ENCODE measurements around the gene PDE4D.

PDE4D gene

DNA sequence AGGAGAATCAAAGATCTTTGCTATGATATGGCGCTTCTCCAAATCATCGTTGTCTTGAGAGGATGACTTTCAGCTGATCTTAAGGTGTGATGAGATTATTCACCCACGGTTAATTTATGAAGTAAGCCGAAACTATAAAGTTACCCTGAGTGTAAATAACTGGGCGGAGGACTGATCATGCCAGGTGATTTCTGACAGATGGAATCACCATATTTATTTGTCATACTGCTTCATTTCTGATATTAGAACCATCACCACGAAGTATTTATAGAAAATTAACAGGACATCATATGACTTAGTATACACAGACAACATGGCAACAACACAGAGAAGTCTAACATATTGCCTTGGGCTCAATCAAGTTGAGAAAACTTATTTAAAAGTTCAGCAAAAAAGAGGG lies 708.8 kb downstream of the PDE4D start:
- Histone ChIP-seq H3K4me1 (ENCODE audit: control insufficient read depth, insufficient read depth, low read length) (peaks cover 8% of the 10 kb centered on the region), H3K36me3 (ENCODE audit: control insufficient read depth, insufficient read depth, low read length) (no peaks in the 10 kb centered on the region), H3K27ac (ENCODE audit: insufficient read depth, low read depth, low read length, poor library complexity, severe bottlenecking) (no peak overlapping the region), H3K27me3 (ENCODE audit: control insufficient read depth, insufficient read depth, low read length, poor library complexity, severe bottlenecking) (no peaks in the 10 kb centered on the region), H3K9me3 (ENCODE audit: control insufficient read depth, low read length) (no peaks in the 10 kb centered on the region), H3K4me3 (ENCODE audit: insufficient read depth, low read depth, low read length) (no peak overlapping the region)
- 88 to 90% methylated on average over 6 of the region's 6 CpGs for WGBS, 2 experiments

- H3K4me1 ChIP-seq (ENCODE audit: control insufficient read depth, insufficient read depth, low read length): no peaks in the 10 kb centered on the region
- WGBS, 2 experiments: 75 to 76% methylated on average over 3 of the region's 3 CpGs
- H3K36me3 ChIP-seq (ENCODE audit: control insufficient read depth, insufficient read depth, low read length): no peaks in the 10 kb centered on the region
- no peaks in the 10 kb centered on the region for H3K27me3 ChIP-seq (ENCODE audit: control insufficient read depth, insufficient read depth, low read length, poor library complexity, severe bottlenecking)
- H3K27ac ChIP-seq (ENCODE audit: insufficient read depth, low read depth, low read length, poor library complexity, severe bottlenecking): no peak overlapping the region
- no peaks in the 10 kb centered on the region for H3K9me3 ChIP-seq (ENCODE audit: control insufficient read depth, low read length)
- no peak overlapping the region for H3K4me3 ChIP-seq (ENCODE audit: insufficient read depth, low read depth, low read length)
Observed at GRCh38 chr5:59182760-59183159, 710.8 kb downstream of the PDE4D start.

- Histone ChIP-seq H3K36me3 (ENCODE audit: control insufficient read depth, insufficient read depth, low read length) (no peaks in the 10 kb centered on the region), H3K27me3 (ENCODE audit: control insufficient read depth, insufficient read depth, low read length, poor library complexity, severe bottlenecking) (no peaks in the 10 kb centered on the region), H3K27ac (ENCODE audit: insufficient read depth, low read depth, low read length, poor library complexity, severe bottlenecking) (no peak overlapping the region), H3K9me3 (ENCODE audit: control insufficient read depth, low read length) (no peaks in the 10 kb centered on the region), H3K4me3 (ENCODE audit: insufficient read depth, low read depth, low read length) (no peak overlapping the region), H3K4me1 (ENCODE audit: control insufficient read depth, insufficient read depth, low read length) (no peaks in the 10 kb centered on the region)
- WGBS, 2 experiments: 97% methylated on average over 2 of the region's 2 CpGs
Observed at GRCh38 chr5:59180515-59180914, 713.0 kb downstream of the PDE4D start.

DNA sequence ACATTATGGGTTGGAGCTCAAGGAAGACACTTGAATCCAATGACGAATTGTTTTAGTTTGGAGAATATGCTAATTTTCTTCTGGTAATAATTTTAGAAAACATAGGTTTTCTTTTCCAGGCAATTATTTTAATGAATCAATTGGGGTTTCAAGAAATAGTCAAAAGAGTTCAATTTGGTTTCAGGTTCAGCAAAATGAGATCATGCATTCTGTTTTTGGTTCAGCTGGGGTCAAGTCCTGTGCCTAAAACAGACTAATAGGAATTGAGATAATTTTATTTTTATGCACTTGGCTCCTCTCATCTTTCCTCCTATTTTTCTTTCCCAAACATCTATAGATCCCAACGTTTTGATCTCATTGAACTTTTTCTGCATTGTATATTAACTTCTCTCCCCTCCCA lies 713.8 kb downstream of the PDE4D start:
- H3K36me3 ChIP-seq (ENCODE audit: control insufficient read depth, insufficient read depth, low read length): no peaks in the 10 kb centered on the region
- WGBS, 2 experiments: 80 to 87% methylated on average over 2 of the region's 2 CpGs

DNA sequence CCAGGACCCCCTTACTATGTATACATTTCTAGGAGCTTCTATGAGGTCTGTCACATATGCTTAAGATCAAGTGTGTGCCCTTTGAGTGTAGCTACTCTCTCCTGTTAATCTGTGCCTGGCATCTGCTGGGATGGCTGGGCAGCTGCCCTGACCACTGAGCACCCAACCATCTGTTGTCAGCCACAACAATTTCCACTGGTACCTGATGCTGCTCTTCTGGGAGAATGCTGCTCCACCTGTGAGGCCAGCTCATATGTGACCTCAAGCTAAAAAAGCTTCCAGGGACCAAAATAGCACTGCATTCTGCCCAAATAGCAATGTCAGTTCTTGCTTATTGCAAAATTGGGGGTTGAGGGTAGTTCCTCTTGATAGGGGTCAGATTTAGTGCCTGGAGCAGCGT lies 715.0 kb downstream of the PDE4D start:
- Histone ChIP-seq H3K36me3 (ENCODE audit: control insufficient read depth, insufficient read depth, low read length) (no peaks in the 10 kb centered on the region), H3K27ac (ENCODE audit: insufficient read depth, low read depth, low read length, poor library complexity, severe bottlenecking) (no peak overlapping the region), H3K4me3 (ENCODE audit: insufficient read depth, low read depth, low read length) (no peak overlapping the region), H3K9me3 (ENCODE audit: control insufficient read depth, low read length) (no peaks in the 10 kb centered on the region), H3K27me3 (ENCODE audit: control insufficient read depth, insufficient read depth, low read length, poor library complexity, severe bottlenecking) (no peaks in the 10 kb centered on the region), H3K4me1 (ENCODE audit: control insufficient read depth, insufficient read depth, low read length) (no peaks in the 10 kb centered on the region)
- 89 to 100% methylated on average over 1 of the region's 1 CpG for WGBS, 2 experiments

More for the DNA sequence above, 713.8 kb downstream of the PDE4D start:
- H3K4me3 ChIP-seq (ENCODE audit: insufficient read depth, low read depth, low read length): no peak overlapping the region
- H3K9me3 ChIP-seq (ENCODE audit: control insufficient read depth, low read length): no peaks in the 10 kb centered on the region
- H3K27me3 ChIP-seq (ENCODE audit: control insufficient read depth, insufficient read depth, low read length, poor library complexity, severe bottlenecking): no peaks in the 10 kb centered on the region
- no peak overlapping the region for H3K27ac ChIP-seq (ENCODE audit: insufficient read depth, low read depth, low read length, poor library complexity, severe bottlenecking)
- H3K4me1 ChIP-seq (ENCODE audit: control insufficient read depth, insufficient read depth, low read length): no peaks in the 10 kb centered on the region

DNA sequence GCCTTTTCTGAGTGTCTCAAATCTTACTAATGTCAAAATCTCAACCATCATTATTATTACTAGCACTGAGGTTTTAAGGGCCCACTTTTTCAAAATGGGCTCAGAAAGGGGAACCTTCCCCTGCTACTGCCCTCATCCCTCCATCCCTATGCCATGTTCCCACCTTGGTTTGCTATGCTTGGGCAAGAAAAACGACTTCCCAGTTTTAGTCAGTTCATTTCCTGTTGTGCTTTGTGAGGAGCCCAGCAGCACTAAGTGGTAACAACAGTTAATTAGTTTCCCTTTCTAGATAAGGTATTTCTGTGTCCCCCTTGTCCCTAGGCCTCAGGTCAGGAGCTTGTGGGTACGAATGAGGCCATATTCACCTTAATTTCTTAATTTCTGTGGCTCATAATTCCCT lies 715.5 kb downstream of the PDE4D start:
- WGBS, 2 experiments: 89 to 90% methylated on average over 2 of the region's 2 CpGs
- no peaks in the 10 kb centered on the region for H3K27me3 ChIP-seq (ENCODE audit: control insufficient read depth, insufficient read depth, low read length, poor library complexity, severe bottlenecking)
- H3K4me3 ChIP-seq (ENCODE audit: insufficient read depth, low read depth, low read length): no peak overlapping the region
- H3K4me1 ChIP-seq (ENCODE audit: control insufficient read depth, insufficient read depth, low read length): no peaks in the 10 kb centered on the region
- H3K27ac ChIP-seq (ENCODE audit: insufficient read depth, low read depth, low read length, poor library complexity, severe bottlenecking): no peak overlapping the region
- no peaks in the 10 kb centered on the region for H3K36me3 ChIP-seq (ENCODE audit: control insufficient read depth, insufficient read depth, low read length)
- H3K9me3 ChIP-seq (ENCODE audit: control insufficient read depth, low read length): no peaks in the 10 kb centered on the region

GRCh38 chr5:59177644-59178043 lies 715.9 kb downstream of the PDE4D start:
- 91 to 96% methylated on average over 3 of the region's 3 CpGs for WGBS, 2 experiments
- H3K9me3 ChIP-seq (ENCODE audit: control insufficient read depth, low read length): no peaks in the 10 kb centered on the region
- no peak overlapping the region for H3K27ac ChIP-seq (ENCODE audit: insufficient read depth, low read depth, low read length, poor library complexity, severe bottlenecking)
- H3K27me3 ChIP-seq (ENCODE audit: control insufficient read depth, insufficient read depth, low read length, poor library complexity, severe bottlenecking): no peaks in the 10 kb centered on the region
- no peaks in the 10 kb centered on the region for H3K4me1 ChIP-seq (ENCODE audit: control insufficient read depth, insufficient read depth, low read length)
- H3K4me3 ChIP-seq (ENCODE audit: insufficient read depth, low read depth, low read length): no peak overlapping the region
- H3K36me3 ChIP-seq (ENCODE audit: control insufficient read depth, insufficient read depth, low read length): no peaks in the 10 kb centered on the region

GRCh38 chr5:59174248-59174844 lies 719.2 kb downstream of the PDE4D start:
- H3K27me3 ChIP-seq (ENCODE audit: control insufficient read depth, insufficient read depth, low read length, poor library complexity, severe bottlenecking): no peaks in the 10 kb centered on the region
- no peaks in the 10 kb centered on the region for H3K4me1 ChIP-seq (ENCODE audit: control insufficient read depth, insufficient read depth, low read length)
- 33 to 55% methylated on average over 3 to 4 of the region's 5 CpGs for WGBS, 2 experiments

GRCh38 chr5:59173578-59173977 lies 719.9 kb downstream of the PDE4D start:
- Histone ChIP-seq H3K27me3 (ENCODE audit: control insufficient read depth, insufficient read depth, low read length, poor library complexity, severe bottlenecking) (no peaks in the 10 kb centered on the region), H3K4me3 (ENCODE audit: insufficient read depth, low read depth, low read length) (no peak overlapping the region), H3K4me1 (ENCODE audit: control insufficient read depth, insufficient read depth, low read length) (no peaks in the 10 kb centered on the region), H3K9me3 (ENCODE audit: control insufficient read depth, low read length) (no peaks in the 10 kb centered on the region), H3K36me3 (ENCODE audit: control insufficient read depth, insufficient read depth, low read length) (no peaks in the 10 kb centered on the region), H3K27ac (ENCODE audit: insufficient read depth, low read depth, low read length, poor library complexity, severe bottlenecking) (no peak overlapping the region)
- WGBS, 2 experiments: 100% methylated on average over 1 of the region's 1 CpG; no CpG with 5 or more reads in 1 of the 2 experiments

More at GRCh38 chr5:59174248-59174844, 719.2 kb downstream of the PDE4D start:
- Histone ChIP-seq H3K9me3 (ENCODE audit: control insufficient read depth, low read length) (no peaks in the 10 kb centered on the region), H3K4me3 (ENCODE audit: insufficient read depth, low read depth, low read length) (no peak overlapping the region), H3K36me3 (ENCODE audit: control insufficient read depth, insufficient read depth, low read length) (no peaks in the 10 kb centered on the region), H3K27ac (ENCODE audit: insufficient read depth, low read depth, low read length, poor library complexity, severe bottlenecking) (no peak overlapping the region)

GRCh38 chr5:59171131-59171530 lies 722.4 kb downstream of the PDE4D start:
- Histone ChIP-seq H3K4me3 (ENCODE audit: insufficient read depth, low read depth, low read length) (no peak overlapping the region), H3K27ac (ENCODE audit: insufficient read depth, low read depth, low read length, poor library complexity, severe bottlenecking) (no peak overlapping the region), H3K27me3 (ENCODE audit: control insufficient read depth, insufficient read depth, low read length, poor library complexity, severe bottlenecking) (no peaks in the 10 kb centered on the region), H3K4me1 (ENCODE audit: control insufficient read depth, insufficient read depth, low read length) (no peaks in the 10 kb centered on the region), H3K36me3 (ENCODE audit: control insufficient read depth, insufficient read depth, low read length) (no peaks in the 10 kb centered on the region), H3K9me3 (ENCODE audit: control insufficient read depth, low read length) (no peaks in the 10 kb centered on the region)
- 92 to 99% methylated on average over 2 of the region's 2 CpGs for WGBS, 2 experiments

DNA sequence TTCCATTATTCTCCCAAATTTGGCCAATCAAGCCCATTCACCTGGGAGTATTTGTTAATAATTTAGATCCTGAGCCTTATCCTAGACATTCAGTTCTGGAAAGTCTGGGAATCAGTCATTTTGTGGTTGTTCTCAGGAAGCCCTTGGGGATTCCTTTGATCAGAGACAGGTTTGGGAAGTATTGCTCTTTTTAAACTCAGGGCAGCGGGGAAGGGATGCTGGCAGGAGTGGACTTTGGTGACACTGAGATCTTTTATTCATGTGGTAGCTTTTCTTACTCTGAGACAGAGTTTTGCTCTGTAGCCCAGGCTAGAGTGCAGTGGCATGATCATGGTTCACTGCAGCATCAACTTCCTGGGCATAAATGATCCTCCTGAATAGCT lies 723.8 kb downstream of the PDE4D start:
- no peak overlapping the region for H3K27ac ChIP-seq (ENCODE audit: insufficient read depth, low read depth, low read length, poor library complexity, severe bottlenecking)
- no peaks in the 10 kb centered on the region for H3K9me3 ChIP-seq (ENCODE audit: control insufficient read depth, low read length)
- no peak overlapping the region for H3K4me3 ChIP-seq (ENCODE audit: insufficient read depth, low read depth, low read length)
- H3K4me1 ChIP-seq (ENCODE audit: control insufficient read depth, insufficient read depth, low read length): no peaks in the 10 kb centered on the region
- H3K27me3 ChIP-seq (ENCODE audit: control insufficient read depth, insufficient read depth, low read length, poor library complexity, severe bottlenecking): no peaks in the 10 kb centered on the region
- no peaks in the 10 kb centered on the region for H3K36me3 ChIP-seq (ENCODE audit: control insufficient read depth, insufficient read depth, low read length)
- WGBS, 2 experiments: 96 to 97% methylated on average over 1 of the region's 1 CpG
